Ovary (tissue), 3 donors: ENCODE results near the gene NYAP2.

Experiments used
- POLR2A ChIP-seq: fragments of 450-650 bp; IDR thresholded peaks from one replicate; pipeline ENCODE4 v1.6.1; 2017; ENCODE audit warnings: antibody characterized with exemption, mild to moderate bottlenecking, moderate library complexity
- TF ChIP-seq, protein P1 (sequence below), 3 donors: fragments of 450-650 bp in 2 of 3; fragments of 200-600 bp in 1 of 3; IDR thresholded peaks; one replicate each; pipeline versions ENCODE4 v1.5.1 to v1.8.0; 2016 to 2022; ENCODE audit warnings: antibody characterized with exemption in 3 of 3, mild to moderate bottlenecking in 1 of 3
- donor health status: DM: no; HTN: no; CAD: no.

- TF ChIP-seq, protein P1, sequence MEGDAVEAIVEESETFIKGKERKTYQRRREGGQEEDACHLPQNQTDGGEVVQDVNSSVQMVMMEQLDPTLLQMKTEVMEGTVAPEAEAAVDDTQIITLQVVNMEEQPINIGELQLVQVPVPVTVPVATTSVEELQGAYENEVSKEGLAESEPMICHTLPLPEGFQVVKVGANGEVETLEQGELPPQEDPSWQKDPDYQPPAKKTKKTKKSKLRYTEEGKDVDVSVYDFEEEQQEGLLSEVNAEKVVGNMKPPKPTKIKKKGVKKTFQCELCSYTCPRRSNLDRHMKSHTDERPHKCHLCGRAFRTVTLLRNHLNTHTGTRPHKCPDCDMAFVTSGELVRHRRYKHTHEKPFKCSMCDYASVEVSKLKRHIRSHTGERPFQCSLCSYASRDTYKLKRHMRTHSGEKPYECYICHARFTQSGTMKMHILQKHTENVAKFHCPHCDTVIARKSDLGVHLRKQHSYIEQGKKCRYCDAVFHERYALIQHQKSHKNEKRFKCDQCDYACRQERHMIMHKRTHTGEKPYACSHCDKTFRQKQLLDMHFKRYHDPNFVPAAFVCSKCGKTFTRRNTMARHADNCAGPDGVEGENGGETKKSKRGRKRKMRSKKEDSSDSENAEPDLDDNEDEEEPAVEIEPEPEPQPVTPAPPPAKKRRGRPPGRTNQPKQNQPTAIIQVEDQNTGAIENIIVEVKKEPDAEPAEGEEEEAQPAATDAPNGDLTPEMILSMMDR (IDR thresholded peaks at IDR 0.05): no peak
- no peak for TF ChIP-seq POLR2A
Measured at GRCh38 chr2:225496568-225496967, 97.1 kb downstream of the NYAP2 start.
